SK-N-MC (cell line): ENCODE data around the gene SLN.

Experiments used
- EZH2 ChIP-seq: fragments of 200-600 bp; sonication (generic); IDR thresholded peaks from one replicate; pipeline ENCODE4 v1.6.1; 2017; ENCODE audit warnings: antibody characterized with exemption
- POLR2AphosphoS5 ChIP-seq: IDR thresholded peaks from 2 replicates; pipeline ENCODE4 v1.6.1; 2012; ENCODE audit warnings: mild to moderate bottlenecking, low read depth, low read length, borderline replicate concordance

DNA sequence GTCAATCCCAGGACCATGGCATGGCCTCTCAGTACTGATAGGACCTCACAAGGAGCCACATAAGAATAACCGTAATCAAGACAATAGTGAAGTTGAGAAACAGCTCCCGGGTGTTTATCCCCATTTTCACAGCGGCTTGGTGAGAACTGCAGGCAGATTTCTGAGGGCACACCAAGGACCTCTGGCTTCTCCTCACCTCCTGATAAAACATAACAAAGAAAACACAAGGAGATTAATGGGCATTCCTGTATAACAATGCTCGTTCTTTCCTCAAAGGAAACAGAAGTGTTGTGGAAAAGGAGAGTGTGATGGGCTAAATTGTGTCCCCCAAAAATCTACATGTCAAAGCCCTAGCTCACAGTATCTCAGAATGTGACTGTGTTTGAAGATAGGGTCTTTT lies 4.0 kb downstream of the SLN start:
- no peak for TF ChIP-seq POLR2AphosphoS5
- TF ChIP-seq EZH2: no peak
